ENCODE data around the gene DPP6. TPM values are rescaled to one million over a fixed set of nuclear protein-coding genes. Genes with fewer than 3 reads are reported as not detected.

Gene DPP6
- total RNA-seq, 1 donor from 2014 or later, result 0.39 TPM

GRCh38 chr7:154371424-154371823 is 319.2 kb downstream of the DPP6 start:
- TF ChIP-seq EZH2 (IDR thresholded peaks at IDR 0.05) (no peak), EZH2phosphoT487 (IDR thresholded peaks at IDR 0.05) (no peak)
- Histone ChIP-seq H3F3A (ENCODE audit: low read depth) (peaks cover 5% of the 10 kb centered on the region), H2AFZ (replicated peaks) (no peak overlapping the region), H3K9me3 (ENCODE audit: low read depth) (no peaks in the 10 kb centered on the region), H3K4me1 (peaks cover 7% of the 10 kb centered on the region), H3K9ac (no peak overlapping the region), H3K4me2 (no peak overlapping the region), H3K36me3 (no peaks in the 10 kb centered on the region), H3K79me2 (ENCODE audit: low read depth) (no peaks in the 10 kb centered on the region), H3K27me3 (no peaks in the 10 kb centered on the region), H3K4me3 (no peak overlapping the region), H3K27ac (no peak overlapping the region), H4K20me1 (ENCODE audit: low read depth) (no peaks in the 10 kb centered on the region)
- no peak overlapping the region for H3K27ac Mint-ChIP-seq
- H3K4me1 Mint-ChIP-seq, result peaks cover 9% of the 10 kb centered on the region
- DNase-seq (ENCODE audit: low spot score), result no peak
- H3K36me3 Mint-ChIP-seq, result no peaks in the 10 kb centered on the region
- H3K27me3 Mint-ChIP-seq (ENCODE audit: insufficient read depth, low read depth), result peaks cover 3% of the 10 kb centered on the region
- H3K4me3 Mint-ChIP-seq, result no peak overlapping the region
- no peaks in the 10 kb centered on the region for H3K9me3 Mint-ChIP-seq

- no peaks in the 10 kb centered on the region for H3K9me3 ChIP-seq (ENCODE audit: low read depth)
- no peaks in the 10 kb centered on the region for H3K36me3 ChIP-seq
- H3K4me3 ChIP-seq, result no peak overlapping the region
- H3K79me2 ChIP-seq (ENCODE audit: low read depth), result no peaks in the 10 kb centered on the region
- no peak overlapping the region for H2AFZ ChIP-seq (replicated peaks)
- no peak overlapping the region for H3K27ac Mint-ChIP-seq
- no peak overlapping the region for H3K4me2 ChIP-seq
- no peaks in the 10 kb centered on the region for H3K36me3 Mint-ChIP-seq
- H3K4me1 ChIP-seq, result peaks cover 13% of the 10 kb centered on the region
- no peaks in the 10 kb centered on the region for H4K20me1 ChIP-seq (ENCODE audit: low read depth)
- TF ChIP-seq CTCF (IDR thresholded peaks at IDR 0.05) (no peak), EZH2 (IDR thresholded peaks at IDR 0.05) (no peak), EZH2phosphoT487 (IDR thresholded peaks at IDR 0.05) (no peak)
- H3K9ac ChIP-seq, result no peak overlapping the region
- H3K27me3 Mint-ChIP-seq (ENCODE audit: insufficient read depth, low read depth), result no peaks in the 10 kb centered on the region
- no peak overlapping the region for H3K27ac ChIP-seq
- H3K4me3 Mint-ChIP-seq, result no peak overlapping the region
- H3K9me3 Mint-ChIP-seq, result no peaks in the 10 kb centered on the region
- H3K27me3 ChIP-seq, result no peaks in the 10 kb centered on the region
- DNase-seq (ENCODE audit: low spot score), result no peak
- peaks cover 5% of the 10 kb centered on the region for H3F3A ChIP-seq (ENCODE audit: low read depth)
- peaks cover 9% of the 10 kb centered on the region for H3K4me1 Mint-ChIP-seq
These were observed 319.9 kb downstream of the DPP6 start for GRCh38 chr7:154372011-154372601.

- Histone ChIP-seq H3K4me1 (peaks cover 13% of the 10 kb centered on the region), H3K27ac (no peak overlapping the region), H3K4me3 (no peak overlapping the region), H3K9me3 (ENCODE audit: low read depth) (no peaks in the 10 kb centered on the region), H3K79me2 (ENCODE audit: low read depth) (no peaks in the 10 kb centered on the region), H2AFZ (replicated peaks) (no peak overlapping the region), H3K36me3 (no peaks in the 10 kb centered on the region), H4K20me1 (ENCODE audit: low read depth) (no peaks in the 10 kb centered on the region), H3K4me2 (no peak overlapping the region), H3F3A (ENCODE audit: low read depth) (peaks cover 5% of the 10 kb centered on the region), H3K9ac (no peak overlapping the region), H3K27me3 (no peaks in the 10 kb centered on the region)
- H3K27ac Mint-ChIP-seq, result no peak overlapping the region
- no peaks in the 10 kb centered on the region for H3K36me3 Mint-ChIP-seq
- no peak for DNase-seq (ENCODE audit: low spot score)
- no peak overlapping the region for H3K4me3 Mint-ChIP-seq
- no peaks in the 10 kb centered on the region for H3K27me3 Mint-ChIP-seq (ENCODE audit: insufficient read depth, low read depth)
- H3K9me3 Mint-ChIP-seq, result no peaks in the 10 kb centered on the region
- peaks cover 9% of the 10 kb centered on the region for H3K4me1 Mint-ChIP-seq
- TF ChIP-seq EZH2 (IDR thresholded peaks at IDR 0.05) (no peak), EZH2phosphoT487 (IDR thresholded peaks at IDR 0.05) (no peak), CTCF (IDR thresholded peaks at IDR 0.05) (no peak)
These were observed 321.8 kb downstream of the DPP6 start for GRCh38 chr7:154373956-154374355.

GRCh38 chr7:154375956-154376355 is 323.8 kb downstream of the DPP6 start:
- H4K20me1 ChIP-seq (ENCODE audit: low read depth), result no peaks in the 10 kb centered on the region
- Mint-ChIP-seq H3K36me3 (no peaks in the 10 kb centered on the region), H3K27me3 (ENCODE audit: insufficient read depth, low read depth) (no peaks in the 10 kb centered on the region), H3K4me3 (no peak overlapping the region), H3K27ac (no peak overlapping the region), H3K9me3 (no peaks in the 10 kb centered on the region), H3K4me1 (peaks cover 9% of the 10 kb centered on the region)
- no peak for DNase-seq (ENCODE audit: low spot score)
- H3K4me2 ChIP-seq, result peak overlapping the region; percentile 37
- TF ChIP-seq EZH2 (IDR thresholded peaks at IDR 0.05), result no peak
- TF ChIP-seq CTCF (IDR thresholded peaks at IDR 0.05), result no peak
- TF ChIP-seq EZH2phosphoT487 (IDR thresholded peaks at IDR 0.05), result no peak
- H3K4me1 ChIP-seq, result peaks cover 13% of the 10 kb centered on the region
- H2AFZ ChIP-seq (replicated peaks), result no peak overlapping the region
- no peak overlapping the region for H3K9ac ChIP-seq
- peaks cover 5% of the 10 kb centered on the region for H3F3A ChIP-seq (ENCODE audit: low read depth)
- H3K27ac ChIP-seq, result no peak overlapping the region
- no peaks in the 10 kb centered on the region for H3K79me2 ChIP-seq (ENCODE audit: low read depth)
- no peaks in the 10 kb centered on the region for H3K9me3 ChIP-seq (ENCODE audit: low read depth)
- no peak overlapping the region for H3K4me3 ChIP-seq
- no peaks in the 10 kb centered on the region for H3K36me3 ChIP-seq
- no peaks in the 10 kb centered on the region for H3K27me3 ChIP-seq

Measured in neural progenitor cell (in vitro differentiated cells).